ENCODE data around the gene ZNF688. TPM values are rescaled to one million over a fixed set of nuclear protein-coding genes. Genes with fewer than 3 reads are reported as not detected.

ZNF688 gene
- total and polyA plus RNA-seq, 2 of the 13 experiments (the other 11 are each of a cell fraction or from before 2014, with no cell fraction given), result 2.4 to 5.4 TPM

DNA sequence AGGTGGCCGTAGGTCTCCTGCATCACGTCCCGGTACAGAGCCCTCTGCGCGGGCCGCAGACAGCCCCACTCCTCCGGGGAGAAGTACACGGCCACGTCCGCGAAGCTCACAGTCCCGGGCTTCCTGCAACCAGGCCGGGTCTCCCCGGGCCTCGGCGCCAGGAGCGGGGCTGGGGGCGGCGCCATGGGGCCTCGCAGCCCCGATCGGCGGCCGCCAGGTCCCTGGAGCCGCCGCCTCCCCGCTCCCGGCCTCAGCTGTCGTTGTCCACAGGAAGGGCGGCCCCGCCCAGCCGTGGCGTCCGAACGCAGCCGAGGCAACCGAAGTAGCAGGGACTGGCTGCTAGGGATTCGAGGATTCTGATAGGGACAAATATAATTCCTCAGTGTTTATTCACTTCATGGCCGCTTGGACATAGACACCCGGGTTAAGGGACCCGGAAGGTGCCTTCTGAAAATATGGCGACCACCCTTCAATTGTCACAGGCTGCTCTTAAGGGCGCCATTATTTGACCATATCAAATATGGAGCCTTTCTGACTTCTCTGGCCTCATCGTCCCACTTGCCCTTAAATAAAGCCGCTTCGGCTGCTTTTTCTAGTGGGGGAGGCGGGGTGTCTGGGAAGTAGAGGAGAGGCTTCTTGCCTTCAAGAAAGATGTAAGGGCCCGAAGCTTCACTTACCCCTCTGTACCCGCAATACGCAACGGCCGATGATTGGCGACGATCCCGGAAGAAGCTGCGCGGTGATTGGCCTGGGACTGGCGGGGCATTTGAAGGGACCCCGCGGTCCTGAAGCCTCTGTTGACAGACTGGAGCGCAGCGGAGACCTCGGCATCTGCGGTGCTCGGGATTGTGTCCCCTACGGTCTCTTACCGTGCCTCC is at the start of gene ZNF688 (continued):
- TF ChIP-seq ZNF138 (CRISPR knock-in tag; IDR thresholded peaks at IDR 0.05; ENCODE audit: low read depth), result 0 out of 2 replicates have a peak, but pooled peaks have one; percentile 68
- TF ChIP-seq ZNF878 (CRISPR knock-in tag; IDR thresholded peaks at IDR 0.05), result peak; percentile 81; the same call in 1 of the 2 replicates
- TF ChIP-seq ZNF264 (CRISPR knock-in tag; IDR thresholded peaks at IDR 0.05), result peak; percentile 60; the same call in 1 of the 2 replicates
- TF ChIP-seq NFE2 (CRISPR knock-in tag; IDR thresholded peaks at IDR 0.05), result no peak
- TF ChIP-seq ZNF30 (CRISPR knock-in tag; IDR thresholded peaks at IDR 0.05), result no peak
- TF ChIP-seq, protein P1, sequence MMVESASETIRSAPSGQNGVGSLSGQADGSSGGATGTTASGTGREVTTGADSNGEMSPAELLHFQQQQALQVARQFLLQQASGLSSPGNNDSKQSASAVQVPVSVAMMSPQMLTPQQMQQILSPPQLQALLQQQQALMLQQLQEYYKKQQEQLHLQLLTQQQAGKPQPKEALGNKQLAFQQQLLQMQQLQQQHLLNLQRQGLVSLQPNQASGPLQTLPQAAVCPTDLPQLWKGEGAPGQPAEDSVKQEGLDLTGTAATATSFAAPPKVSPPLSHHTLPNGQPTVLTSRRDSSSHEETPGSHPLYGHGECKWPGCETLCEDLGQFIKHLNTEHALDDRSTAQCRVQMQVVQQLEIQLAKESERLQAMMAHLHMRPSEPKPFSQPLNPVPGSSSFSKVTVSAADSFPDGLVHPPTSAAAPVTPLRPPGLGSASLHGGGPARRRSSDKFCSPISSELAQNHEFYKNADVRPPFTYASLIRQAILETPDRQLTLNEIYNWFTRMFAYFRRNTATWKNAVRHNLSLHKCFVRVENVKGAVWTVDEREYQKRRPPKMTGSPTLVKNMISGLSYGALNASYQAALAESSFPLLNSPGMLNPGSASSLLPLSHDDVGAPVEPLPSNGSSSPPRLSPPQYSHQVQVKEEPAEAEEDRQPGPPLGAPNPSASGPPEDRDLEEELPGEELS (CRISPR knock-in tag; IDR thresholded peaks at IDR 0.05), result 0 out of 2 replicates have a peak, but pooled peaks have one; percentile 20
- peak; percentile 81; the same call in 1 of the 2 replicates for TF ChIP-seq YEATS4 (CRISPR knock-in tag; IDR thresholded peaks at IDR 0.05; ENCODE audit: borderline replicate concordance)
- TF ChIP-seq, protein P2, sequence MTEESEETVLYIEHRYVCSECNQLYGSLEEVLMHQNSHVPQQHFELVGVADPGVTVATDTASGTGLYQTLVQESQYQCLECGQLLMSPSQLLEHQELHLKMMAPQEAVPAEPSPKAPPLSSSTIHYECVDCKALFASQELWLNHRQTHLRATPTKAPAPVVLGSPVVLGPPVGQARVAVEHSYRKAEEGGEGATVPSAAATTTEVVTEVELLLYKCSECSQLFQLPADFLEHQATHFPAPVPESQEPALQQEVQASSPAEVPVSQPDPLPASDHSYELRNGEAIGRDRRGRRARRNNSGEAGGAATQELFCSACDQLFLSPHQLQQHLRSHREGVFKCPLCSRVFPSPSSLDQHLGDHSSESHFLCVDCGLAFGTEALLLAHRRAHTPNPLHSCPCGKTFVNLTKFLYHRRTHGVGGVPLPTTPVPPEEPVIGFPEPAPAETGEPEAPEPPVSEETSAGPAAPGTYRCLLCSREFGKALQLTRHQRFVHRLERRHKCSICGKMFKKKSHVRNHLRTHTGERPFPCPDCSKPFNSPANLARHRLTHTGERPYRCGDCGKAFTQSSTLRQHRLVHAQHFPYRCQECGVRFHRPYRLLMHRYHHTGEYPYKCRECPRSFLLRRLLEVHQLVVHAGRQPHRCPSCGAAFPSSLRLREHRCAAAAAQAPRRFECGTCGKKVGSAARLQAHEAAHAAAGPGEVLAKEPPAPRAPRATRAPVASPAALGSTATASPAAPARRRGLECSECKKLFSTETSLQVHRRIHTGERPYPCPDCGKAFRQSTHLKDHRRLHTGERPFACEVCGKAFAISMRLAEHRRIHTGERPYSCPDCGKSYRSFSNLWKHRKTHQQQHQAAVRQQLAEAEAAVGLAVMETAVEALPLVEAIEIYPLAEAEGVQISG (CRISPR knock-in tag; IDR thresholded peaks at IDR 0.05), result peak; percentile 81
- peak; percentile 53; the same call in 1 of the 2 replicates for TF ChIP-seq DR1 (CRISPR knock-in tag; IDR thresholded peaks at IDR 0.05)
- TF ChIP-seq RBAK (CRISPR knock-in tag; IDR thresholded peaks at IDR 0.05), result peak; percentile 45; the same call in 1 of the 2 replicates
- TF ChIP-seq ZNF274 (CRISPR knock-in tag; IDR thresholded peaks at IDR 0.05), result no peak
- TF ChIP-seq ZSCAN29 (CRISPR knock-in tag; conservative IDR thresholded peaks at IDR 0.05), result peak; percentile 67; the same call in 1 of the 2 replicates
- TF ChIP-seq SP4 (CRISPR knock-in tag; IDR thresholded peaks at IDR 0.05), result peak; percentile 87
- TF ChIP-seq, protein P3, sequence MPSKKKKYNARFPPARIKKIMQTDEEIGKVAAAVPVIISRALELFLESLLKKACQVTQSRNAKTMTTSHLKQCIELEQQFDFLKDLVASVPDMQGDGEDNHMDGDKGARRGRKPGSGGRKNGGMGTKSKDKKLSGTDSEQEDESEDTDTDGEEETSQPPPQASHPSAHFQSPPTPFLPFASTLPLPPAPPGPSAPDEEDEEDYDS (CRISPR knock-in tag; IDR thresholded peaks at IDR 0.05), result peak; percentile 71
- TF ChIP-seq ARNTL (CRISPR knock-in tag; IDR thresholded peaks at IDR 0.05), result peak; percentile 18; the same call in 1 of the 2 replicates
- no peak for TF ChIP-seq ZNF432 (CRISPR knock-in tag; IDR thresholded peaks at IDR 0.05; ENCODE audit: borderline replicate concordance)
- TF ChIP-seq, protein P4, sequence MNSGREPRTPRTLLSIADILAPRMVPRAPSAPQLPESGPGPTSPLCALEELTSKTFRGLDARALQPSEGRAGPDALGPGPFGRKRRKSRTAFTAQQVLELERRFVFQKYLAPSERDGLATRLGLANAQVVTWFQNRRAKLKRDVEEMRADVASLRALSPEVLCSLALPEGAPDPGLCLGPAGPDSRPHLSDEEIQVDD (CRISPR knock-in tag; IDR thresholded peaks at IDR 0.05; ENCODE audit: borderline replicate concordance), result 0 out of 2 replicates have a peak, but pooled peaks have one; percentile 54
- TF ChIP-seq ZFP36L1 (CRISPR knock-in tag; IDR thresholded peaks at IDR 0.05), result no peak
- peak; percentile 93 for TF ChIP-seq HOXA3 (CRISPR knock-in tag; IDR thresholded peaks at IDR 0.05)
- peak; percentile 100 for TF ChIP-seq SIN3B (IDR thresholded peaks at IDR 0.05; ENCODE audit: low read length)
- TF ChIP-seq RFX1 (IDR thresholded peaks at IDR 0.05), result peak; percentile 61; the same call in 1 of the 2 replicates
- TF ChIP-seq ATF7-NPFF (CRISPR knock-in tag; IDR thresholded peaks at IDR 0.05; ENCODE audit: low read depth), result peak; percentile 72; the same call in 1 of the 2 replicates
- peak; percentile 53 for TF ChIP-seq HOXD1 (CRISPR knock-in tag; IDR thresholded peaks at IDR 0.05)
- 0 out of 2 replicates have a peak, but pooled peaks have one; percentile 41 for TF ChIP-seq ZNF263 (CRISPR knock-in tag; IDR thresholded peaks at IDR 0.05)
- no peak for TF ChIP-seq SOX6 (IDR thresholded peaks at IDR 0.05)
- TF ChIP-seq SOX6 (CRISPR knock-in tag; IDR thresholded peaks at IDR 0.05), result peak; percentile 26; the same call in 1 of the 2 replicates

Data from HepG2 (cell line).